Measurements from ENCODE around the gene AK5.

The AK5 gene

DNA sequence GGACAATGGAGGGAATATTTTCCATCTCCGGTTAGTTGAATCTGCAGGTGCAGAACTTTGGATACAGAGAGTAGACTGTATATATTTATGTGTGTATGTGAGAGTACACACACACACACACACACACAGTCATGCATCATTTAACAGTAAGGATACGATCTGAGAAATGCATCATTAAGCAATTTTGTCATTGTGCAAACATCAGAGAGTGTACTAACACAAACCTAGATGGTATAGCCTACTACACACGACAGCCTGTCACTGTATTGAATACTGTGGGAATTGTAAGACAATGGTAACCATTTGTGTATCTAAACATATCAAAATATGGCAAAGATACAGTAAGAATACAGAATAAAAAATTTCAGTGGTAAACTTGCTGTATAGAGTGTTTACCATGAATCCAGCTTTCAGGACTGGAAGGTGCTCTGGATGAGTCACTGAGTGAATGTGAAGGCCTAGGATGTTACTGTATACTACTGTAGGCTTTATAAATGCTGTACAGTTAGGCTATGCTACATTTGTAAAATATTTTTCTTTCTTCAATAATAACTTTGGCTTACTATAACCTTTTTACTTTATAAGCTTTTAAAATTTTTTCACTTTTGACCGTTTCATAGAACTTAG lies 262.1 kb downstream of the AK5 start:
- TF ChIP-seq RARB (CRISPR knock-in tag; IDR thresholded peaks at IDR 0.05): no peak
- no peak for TF ChIP-seq ISL1 (CRISPR knock-in tag; IDR thresholded peaks at IDR 0.05)
- TF ChIP-seq ZFP30 (CRISPR knock-in tag; IDR thresholded peaks at IDR 0.05): no peak
- no peak for TF ChIP-seq ZC3H10 (CRISPR knock-in tag; IDR thresholded peaks at IDR 0.05)
- no peak for TF ChIP-seq ZNF565 (CRISPR knock-in tag; conservative IDR thresholded peaks at IDR 0.05; ENCODE audit: low read depth)
- ATAC-seq: no peak

DNA sequence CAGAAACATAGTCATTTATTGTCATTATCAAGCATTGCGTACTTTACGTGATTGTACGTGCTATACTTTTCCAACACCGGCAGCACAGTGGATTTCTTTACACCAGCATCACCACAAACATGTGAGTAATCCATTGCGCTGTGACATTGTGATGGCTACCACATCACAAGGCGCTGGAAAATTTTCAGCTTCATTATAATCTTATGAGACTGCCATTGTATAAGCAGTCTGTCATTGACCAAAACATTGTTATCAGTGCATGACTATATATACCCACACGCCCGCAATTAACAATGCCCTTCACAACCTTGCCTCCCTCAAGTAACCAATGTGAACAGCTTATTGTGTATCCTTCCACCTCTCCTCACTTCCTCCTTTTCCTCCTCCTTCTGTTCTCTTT lies 263.0 kb downstream of the AK5 start:
- TF ChIP-seq ZFP3 (CRISPR knock-in tag; IDR thresholded peaks at IDR 0.05) (no peak), PPARA (CRISPR knock-in tag; IDR thresholded peaks at IDR 0.05; ENCODE audit: borderline replicate concordance) (no peak), TCF4 (CRISPR knock-in tag; IDR thresholded peaks at IDR 0.05; ENCODE audit: borderline replicate concordance) (no peak)
- TF ChIP-seq, protein P1, sequence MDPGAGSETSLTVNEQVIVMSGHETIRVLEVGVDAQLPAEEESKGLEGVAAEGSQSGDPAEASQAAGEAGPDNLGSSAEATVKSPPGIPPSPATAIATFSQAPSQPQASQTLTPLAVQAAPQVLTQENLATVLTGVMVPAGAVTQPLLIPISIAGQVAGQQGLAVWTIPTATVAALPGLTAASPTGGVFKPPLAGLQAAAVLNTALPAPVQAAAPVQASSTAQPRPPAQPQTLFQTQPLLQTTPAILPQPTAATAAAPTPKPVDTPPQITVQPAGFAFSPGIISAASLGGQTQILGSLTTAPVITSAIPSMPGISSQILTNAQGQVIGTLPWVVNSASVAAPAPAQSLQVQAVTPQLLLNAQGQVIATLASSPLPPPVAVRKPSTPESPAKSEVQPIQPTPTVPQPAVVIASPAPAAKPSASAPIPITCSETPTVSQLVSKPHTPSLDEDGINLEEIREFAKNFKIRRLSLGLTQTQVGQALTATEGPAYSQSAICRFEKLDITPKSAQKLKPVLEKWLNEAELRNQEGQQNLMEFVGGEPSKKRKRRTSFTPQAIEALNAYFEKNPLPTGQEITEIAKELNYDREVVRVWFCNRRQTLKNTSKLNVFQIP (CRISPR knock-in tag; IDR thresholded peaks at IDR 0.05; ENCODE audit: borderline replicate concordance, low read depth): no peak
- TF ChIP-seq, protein P2, sequence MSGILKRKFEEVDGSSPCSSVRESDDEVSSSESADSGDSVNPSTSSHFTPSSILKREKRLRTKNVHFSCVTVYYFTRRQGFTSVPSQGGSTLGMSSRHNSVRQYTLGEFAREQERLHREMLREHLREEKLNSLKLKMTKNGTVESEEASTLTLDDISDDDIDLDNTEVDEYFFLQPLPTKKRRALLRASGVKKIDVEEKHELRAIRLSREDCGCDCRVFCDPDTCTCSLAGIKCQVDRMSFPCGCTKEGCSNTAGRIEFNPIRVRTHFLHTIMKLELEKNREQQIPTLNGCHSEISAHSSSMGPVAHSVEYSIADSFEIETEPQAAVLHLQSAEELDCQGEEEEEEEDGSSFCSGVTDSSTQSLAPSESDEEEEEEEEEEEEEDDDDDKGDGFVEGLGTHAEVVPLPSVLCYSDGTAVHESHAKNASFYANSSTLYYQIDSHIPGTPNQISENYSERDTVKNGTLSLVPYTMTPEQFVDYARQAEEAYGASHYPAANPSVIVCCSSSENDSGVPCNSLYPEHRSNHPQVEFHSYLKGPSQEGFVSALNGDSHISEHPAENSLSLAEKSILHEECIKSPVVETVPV (CRISPR knock-in tag; IDR thresholded peaks at IDR 0.05): no peak
- no peak for ATAC-seq

DNA sequence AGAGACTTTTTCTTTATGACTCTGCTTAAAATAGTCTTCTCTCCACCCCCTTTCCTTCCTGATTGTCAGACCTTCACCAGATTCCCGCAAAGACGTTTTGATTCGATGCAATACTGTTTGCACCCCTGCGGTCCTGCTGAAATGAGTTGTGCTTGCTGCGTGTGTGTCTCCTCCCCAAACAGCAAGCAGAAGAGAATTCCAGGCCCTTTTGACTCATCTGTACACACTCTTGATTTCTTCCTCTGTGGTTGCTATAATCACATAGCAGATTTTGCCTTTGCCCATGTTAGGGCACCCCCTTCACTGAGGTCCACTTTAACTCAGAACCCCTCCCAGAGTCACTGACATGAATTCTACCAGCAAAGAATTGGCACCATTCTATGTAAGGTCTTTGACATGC lies 264.2 kb downstream of the AK5 start:
- TF ChIP-seq OSR1 (CRISPR knock-in tag; IDR thresholded peaks at IDR 0.05): no peak
- TF ChIP-seq, protein P1 (CRISPR knock-in tag; IDR thresholded peaks at IDR 0.05; ENCODE audit: borderline replicate concordance, low read depth): no peak
- no peak for TF ChIP-seq GLIS3 (CRISPR knock-in tag; IDR thresholded peaks at IDR 0.05)
- TF ChIP-seq PPARA (CRISPR knock-in tag; IDR thresholded peaks at IDR 0.05; ENCODE audit: borderline replicate concordance): no peak
- no peak for TF ChIP-seq TCF4 (CRISPR knock-in tag; IDR thresholded peaks at IDR 0.05; ENCODE audit: borderline replicate concordance)
- no peak; the same call in 2 of the 3 replicates for ATAC-seq

DNA sequence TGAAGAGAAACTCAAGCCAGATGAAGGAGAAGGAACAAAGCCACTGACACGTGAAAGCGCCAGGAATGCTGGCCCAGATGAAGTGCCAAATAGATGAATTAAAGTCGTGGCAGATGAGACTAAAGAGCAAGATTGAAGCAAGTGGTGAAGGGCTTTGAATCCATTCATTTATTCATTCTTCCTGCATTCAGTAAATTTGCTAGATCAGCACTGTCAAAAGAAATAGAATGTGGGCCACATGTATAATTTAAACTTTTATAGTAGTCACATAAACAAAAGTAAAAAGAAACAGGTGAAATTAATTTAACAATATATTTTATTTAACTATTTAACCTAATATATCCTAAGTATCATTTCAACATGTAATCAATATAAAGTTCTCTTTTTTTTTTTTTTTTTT lies 265.1 kb downstream of the AK5 start:
- TF ChIP-seq ISL1 (CRISPR knock-in tag; IDR thresholded peaks at IDR 0.05) (no peak), OSR1 (CRISPR knock-in tag; IDR thresholded peaks at IDR 0.05) (no peak), BACH2 (CRISPR knock-in tag; IDR thresholded peaks at IDR 0.05; ENCODE audit: borderline replicate concordance) (no peak), ZFP3 (CRISPR knock-in tag; IDR thresholded peaks at IDR 0.05) (no peak), RARB (CRISPR knock-in tag; IDR thresholded peaks at IDR 0.05) (no peak), TCF4 (CRISPR knock-in tag; IDR thresholded peaks at IDR 0.05; ENCODE audit: borderline replicate concordance) (no peak), ZNF565 (CRISPR knock-in tag; conservative IDR thresholded peaks at IDR 0.05; ENCODE audit: low read depth) (no peak), GLIS3 (CRISPR knock-in tag; IDR thresholded peaks at IDR 0.05) (no peak), ZNF8 (CRISPR knock-in tag; IDR thresholded peaks at IDR 0.05) (no peak), ZFP30 (CRISPR knock-in tag; IDR thresholded peaks at IDR 0.05) (no peak), SNAI2 (CRISPR knock-in tag; IDR thresholded peaks at IDR 0.05) (no peak), ZNF70 (CRISPR knock-in tag; IDR thresholded peaks at IDR 0.05) (no peak), TOX (CRISPR knock-in tag; IDR thresholded peaks at IDR 0.05; ENCODE audit: borderline replicate concordance) (no peak), CSDC2 (CRISPR knock-in tag; IDR thresholded peaks at IDR 0.05) (no peak)
- TF ChIP-seq, protein P2 (CRISPR knock-in tag; IDR thresholded peaks at IDR 0.05): no peak
- TF ChIP-seq, protein P3, sequence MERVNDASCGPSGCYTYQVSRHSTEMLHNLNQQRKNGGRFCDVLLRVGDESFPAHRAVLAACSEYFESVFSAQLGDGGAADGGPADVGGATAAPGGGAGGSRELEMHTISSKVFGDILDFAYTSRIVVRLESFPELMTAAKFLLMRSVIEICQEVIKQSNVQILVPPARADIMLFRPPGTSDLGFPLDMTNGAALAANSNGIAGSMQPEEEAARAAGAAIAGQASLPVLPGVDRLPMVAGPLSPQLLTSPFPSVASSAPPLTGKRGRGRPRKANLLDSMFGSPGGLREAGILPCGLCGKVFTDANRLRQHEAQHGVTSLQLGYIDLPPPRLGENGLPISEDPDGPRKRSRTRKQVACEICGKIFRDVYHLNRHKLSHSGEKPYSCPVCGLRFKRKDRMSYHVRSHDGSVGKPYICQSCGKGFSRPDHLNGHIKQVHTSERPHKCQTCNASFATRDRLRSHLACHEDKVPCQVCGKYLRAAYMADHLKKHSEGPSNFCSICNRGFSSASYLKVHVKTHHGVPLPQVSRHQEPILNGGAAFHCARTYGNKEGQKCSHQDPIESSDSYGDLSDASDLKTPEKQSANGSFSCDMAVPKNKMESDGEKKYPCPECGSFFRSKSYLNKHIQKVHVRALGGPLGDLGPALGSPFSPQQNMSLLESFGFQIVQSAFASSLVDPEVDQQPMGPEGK (CRISPR knock-in tag; IDR thresholded peaks at IDR 0.05; ENCODE audit: borderline replicate concordance): no peak
- TF ChIP-seq, protein P1 (CRISPR knock-in tag; IDR thresholded peaks at IDR 0.05; ENCODE audit: borderline replicate concordance, low read depth): no peak
- TF ChIP-seq, protein P4, sequence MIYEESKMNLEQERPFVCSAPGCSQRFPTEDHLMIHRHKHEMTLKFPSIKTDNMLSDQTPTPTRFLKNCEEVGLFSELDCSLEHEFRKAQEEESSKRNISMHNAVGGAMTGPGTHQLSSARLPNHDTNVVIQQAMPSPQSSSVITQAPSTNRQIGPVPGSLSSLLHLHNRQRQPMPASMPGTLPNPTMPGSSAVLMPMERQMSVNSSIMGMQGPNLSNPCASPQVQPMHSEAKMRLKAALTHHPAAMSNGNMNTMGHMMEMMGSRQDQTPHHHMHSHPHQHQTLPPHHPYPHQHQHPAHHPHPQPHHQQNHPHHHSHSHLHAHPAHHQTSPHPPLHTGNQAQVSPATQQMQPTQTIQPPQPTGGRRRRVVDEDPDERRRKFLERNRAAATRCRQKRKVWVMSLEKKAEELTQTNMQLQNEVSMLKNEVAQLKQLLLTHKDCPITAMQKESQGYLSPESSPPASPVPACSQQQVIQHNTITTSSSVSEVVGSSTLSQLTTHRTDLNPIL (CRISPR knock-in tag; IDR thresholded peaks at IDR 0.05; ENCODE audit: low read depth): no peak
- ATAC-seq: no peak

Data from SK-N-SH treated with all-trans-retinoic acid at 6 μM for 48 hours (cell line).